Activated CD4-positive, CD25-positive, alpha-beta regulatory T cell (primary cell): ENCODE measurements around the gene SLAMF8.

Experiments used
- DNase-seq, 4 experiments: peaks; one replicate each; lab custom pipeline; 2025; lab: John Stamatoyannopoulos, UW

Gene SLAMF8

DNA sequence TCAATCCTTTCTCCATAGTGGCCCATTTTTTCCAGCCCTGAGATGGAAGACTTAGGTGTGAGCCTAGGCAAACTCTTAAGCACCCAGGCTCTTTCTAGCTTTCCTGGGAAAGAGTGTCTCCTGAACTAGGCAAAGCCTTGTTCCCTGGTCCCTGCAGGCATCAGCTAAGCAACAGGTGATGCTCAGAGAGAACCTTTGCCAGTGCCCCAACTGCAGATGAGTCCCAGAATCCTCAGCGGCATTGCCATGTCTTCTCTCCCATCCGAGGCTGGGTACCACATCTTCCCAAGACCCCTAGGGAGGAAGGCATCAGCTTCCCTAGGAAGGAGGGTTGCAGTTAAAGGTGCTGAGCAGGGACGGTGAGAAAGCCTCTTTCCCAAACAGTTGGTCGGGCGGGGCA lies 44.0 kb downstream of the SLAMF8 start:
- DNase-seq, result no peak

- no peak for DNase-seq
These were observed 46.2 kb downstream of the SLAMF8 start for GRCh38 chr1:159872891-159873290.

- DNase-seq, result no peak
These were observed 47.0 kb downstream of the SLAMF8 start for GRCh38 chr1:159873530-159874143.

DNA sequence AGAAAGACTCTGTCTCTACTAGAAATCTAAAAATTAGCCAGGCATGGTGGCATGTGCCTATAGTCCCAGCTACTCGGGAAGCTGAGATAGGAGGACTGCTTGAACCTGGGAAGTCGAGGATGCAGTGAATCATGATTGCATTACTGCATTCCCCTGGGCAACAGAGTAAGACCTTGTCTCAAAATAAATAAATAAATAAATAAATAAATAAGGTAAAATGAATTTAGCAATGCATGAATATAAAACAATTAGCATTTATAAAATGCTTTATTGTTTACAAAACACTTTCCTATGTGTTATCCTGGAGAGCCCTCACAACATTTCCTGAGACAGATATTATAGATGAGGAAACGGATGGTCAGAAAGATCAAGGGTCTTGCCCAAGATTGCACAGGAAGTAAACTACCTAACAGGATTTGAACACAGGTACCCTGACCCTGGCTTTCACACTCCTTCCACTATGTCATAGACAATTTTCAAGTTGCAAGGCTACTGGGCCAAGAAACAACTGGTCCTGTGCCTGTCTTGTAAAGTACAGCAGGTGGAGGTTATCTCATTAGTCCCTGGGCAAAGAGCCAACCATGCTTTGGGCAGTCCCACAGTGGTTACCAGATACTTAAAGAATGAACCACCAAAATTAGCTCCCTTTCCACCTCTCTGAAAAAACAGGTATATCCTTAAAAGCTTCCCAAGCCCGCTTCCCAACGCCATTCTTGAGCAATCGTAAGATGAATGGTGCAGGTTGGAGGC lies 51.2 kb downstream of the SLAMF8 start:
- no peak for DNase-seq

- no peak for DNase-seq
These were observed 52.5 kb downstream of the SLAMF8 start for GRCh38 chr1:159879136-159879535.

DNA sequence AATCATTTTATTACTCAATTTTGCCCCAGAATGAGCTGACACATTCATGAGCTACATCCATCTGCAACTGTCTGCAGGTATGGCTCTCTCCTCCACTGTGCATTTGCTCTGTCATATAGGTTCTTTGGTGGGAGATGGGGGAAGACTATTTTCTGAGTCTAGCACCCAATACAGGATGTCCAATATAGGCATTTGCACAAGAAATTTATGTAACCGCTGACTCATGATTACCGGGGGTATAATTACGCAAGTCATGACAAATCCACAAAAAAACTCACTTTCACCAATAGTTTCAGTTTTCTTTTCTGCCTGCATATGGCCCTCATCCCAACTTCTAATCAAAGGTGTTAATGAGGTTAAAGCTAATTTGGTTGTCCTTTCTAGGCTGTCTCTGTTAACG lies 53.3 kb downstream of the SLAMF8 start:
- DNase-seq, result no peak

GRCh38 chr1:159880430-159880829 lies 53.8 kb downstream of the SLAMF8 start:
- DNase-seq, result no peak

DNA sequence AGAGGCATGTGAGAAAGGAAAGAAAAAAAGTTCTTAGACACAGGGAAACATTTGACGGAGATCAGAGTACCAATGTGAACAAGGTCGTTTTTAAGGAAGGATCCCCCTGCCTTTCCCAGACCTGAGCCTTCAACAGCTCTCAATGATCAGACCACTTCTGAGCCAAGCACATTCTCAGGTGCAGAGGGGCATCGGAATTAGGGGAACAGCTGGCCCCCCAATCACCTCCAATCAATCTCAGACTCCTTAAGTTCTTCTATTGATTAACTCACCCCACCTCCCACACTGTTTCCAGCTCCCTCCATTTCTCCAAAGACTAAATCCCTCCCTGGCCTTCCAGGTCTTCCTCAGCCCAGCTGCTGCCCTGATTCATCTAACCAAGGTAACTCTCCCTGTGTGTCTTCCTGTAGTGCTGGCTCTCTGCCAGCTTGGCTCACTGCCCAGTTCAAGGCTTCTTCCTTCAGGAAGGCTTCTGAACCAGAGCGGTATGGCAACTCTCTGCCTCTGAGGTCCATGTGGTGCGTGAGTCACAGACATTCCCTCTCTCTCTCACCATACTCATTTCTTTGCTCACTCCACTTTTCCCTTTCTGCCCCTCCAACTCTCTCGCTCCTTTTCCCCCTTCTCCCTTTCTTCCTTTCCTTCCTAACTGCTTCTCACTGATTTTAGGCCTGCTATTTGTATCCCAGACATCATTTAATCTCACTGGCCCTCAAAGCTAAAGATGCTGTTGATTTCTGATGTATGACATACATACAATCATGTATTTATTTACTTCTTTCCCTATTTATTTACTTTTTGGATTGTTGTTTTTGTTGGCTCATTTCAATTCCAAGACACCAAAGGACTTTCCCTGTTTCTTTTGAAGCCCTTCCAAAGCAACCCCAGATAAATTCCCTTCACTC lies 55.2 kb downstream of the SLAMF8 start:
- DNase-seq, result no peak

- DNase-seq, result no peak
These were observed 55.8 kb downstream of the SLAMF8 start for GRCh38 chr1:159882527-159882862.

DNA sequence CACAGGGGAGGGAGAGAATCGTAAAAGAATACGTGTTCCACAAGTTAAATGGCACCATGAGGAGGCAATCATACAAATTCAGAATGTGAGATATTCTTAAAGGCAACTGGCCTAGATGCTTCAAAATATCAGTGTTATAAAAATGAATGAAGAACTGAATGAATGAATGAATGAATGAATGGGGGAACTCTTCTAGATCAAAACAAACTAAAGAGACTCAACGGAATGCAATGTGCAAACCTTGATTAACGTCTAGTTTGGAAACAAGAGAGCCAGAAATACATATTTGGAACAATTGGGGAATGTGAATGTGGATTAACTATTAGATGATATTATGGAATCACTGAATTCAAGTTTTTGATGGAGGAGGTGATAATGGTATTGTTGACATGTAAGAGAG lies 56.5 kb downstream of the SLAMF8 start:
- DNase-seq, result no peak

- DNase-seq, result no peak
These were observed 57.6 kb downstream of the SLAMF8 start for GRCh38 chr1:159884296-159884695.
